ENCODE results near the gene BNIP5.
A peak's percentile ranks its signal among the peaks of the same experiment; 100 is the strongest.

Gene BNIP5

DNA sequence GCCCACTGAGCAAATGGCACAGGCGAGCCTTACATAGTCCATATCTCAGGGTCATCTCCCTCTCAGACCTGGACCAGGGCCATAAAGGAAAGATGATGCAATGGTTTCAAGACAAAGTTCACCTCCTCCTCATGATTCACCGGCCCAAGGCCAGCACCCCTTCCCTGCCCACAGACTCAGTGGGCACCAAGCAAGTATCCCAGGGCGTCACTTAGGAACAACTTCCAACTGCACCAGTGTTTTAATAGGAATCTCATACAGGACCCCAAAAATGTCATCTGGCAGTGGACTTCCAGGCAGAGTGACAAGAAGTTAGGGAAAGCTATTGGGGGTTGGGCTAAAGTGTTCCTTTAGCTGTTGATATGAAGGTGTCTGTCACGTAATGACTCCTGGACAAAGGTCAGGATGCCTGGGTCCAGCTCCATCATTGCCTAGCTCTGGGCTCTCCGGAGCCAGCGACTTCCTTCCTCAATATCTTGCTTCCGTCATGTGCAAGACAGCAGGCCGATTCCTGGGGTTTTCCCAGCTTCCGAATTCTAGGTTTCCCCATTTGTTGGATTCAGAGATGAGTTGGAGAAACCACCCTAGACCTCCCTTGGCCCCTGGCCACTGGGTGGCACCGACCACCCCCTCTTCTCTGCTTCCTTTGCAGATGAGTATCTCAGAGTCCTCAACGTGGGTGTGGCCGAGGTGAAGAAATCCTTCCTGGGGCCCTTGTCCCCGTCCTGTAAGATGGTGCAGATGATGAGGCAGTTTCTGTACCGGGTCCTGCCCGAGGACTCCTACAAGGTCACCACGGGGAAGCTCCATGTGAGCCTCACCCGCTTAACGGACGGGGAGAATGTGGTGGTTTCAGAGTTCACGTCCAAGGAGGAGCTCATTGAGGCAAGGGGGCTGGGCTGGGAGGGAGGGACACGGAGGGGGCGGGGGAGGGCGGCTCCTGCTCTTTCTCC is 45.7 kb downstream of the BNIP5 start:
- DNase-seq: peak; percentile 19

DNA sequence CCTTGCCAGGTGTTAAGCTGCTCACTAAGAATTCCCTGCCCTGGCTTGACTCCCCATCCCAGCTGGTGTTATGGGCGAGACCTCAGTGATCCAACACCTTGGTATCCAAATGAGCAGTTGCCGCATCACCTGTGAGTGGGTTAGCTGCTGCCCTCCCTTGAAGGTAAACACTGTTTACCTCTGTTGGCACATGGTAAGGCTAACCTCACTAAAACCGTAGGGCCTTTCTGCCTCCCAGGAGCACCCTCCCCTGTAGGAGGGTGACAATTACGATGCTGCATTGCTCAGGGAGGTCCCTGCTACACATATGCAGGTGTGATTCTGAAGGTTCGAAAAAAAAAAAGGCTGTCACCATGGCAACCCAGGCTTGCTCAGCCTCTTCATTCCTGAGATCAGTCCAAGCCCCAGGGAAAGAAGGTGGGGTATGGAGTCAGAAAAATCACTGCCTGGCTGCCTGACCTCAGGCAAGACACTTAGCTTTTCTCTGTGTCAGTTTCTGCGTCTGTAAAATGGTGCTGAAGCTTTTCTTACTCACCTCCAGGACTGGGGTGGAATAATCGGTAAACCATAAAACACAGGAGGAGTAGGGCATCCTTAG is 47.3 kb downstream of the BNIP5 start:
- DNase-seq: no peak

GRCh38 chr6:36286858-36287257 is 49.8 kb downstream of the BNIP5 start:
- no peak for DNase-seq

GRCh38 chr6:36285797-36286196 is 50.9 kb downstream of the BNIP5 start:
- DNase-seq: no peak

- no peak for DNase-seq
These were observed 51.5 kb downstream of the BNIP5 start for GRCh38 chr6:36285187-36285671.

- no peak for DNase-seq
These were observed 52.3 kb downstream of the BNIP5 start for GRCh38 chr6:36284359-36284758.

DNA sequence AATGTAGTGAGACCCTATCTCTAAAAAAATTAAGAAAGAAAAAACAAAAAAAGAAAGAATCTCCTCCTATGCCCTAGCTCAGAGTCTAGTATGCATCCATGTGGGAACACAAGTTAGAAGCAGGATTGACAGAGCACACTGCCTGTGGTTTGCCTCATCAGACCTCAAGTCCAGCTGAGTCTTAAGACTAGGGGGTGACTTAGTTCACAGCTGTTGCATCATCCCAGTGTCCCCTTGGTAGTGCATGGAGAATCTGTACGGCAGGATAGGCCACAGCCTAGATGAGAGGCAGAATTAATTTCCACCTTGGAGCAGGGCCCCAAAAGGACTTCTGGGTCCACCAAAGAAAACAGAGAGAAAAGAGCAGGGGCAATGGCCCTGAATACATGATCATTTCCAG is 53.1 kb downstream of the BNIP5 start:
- no peak for DNase-seq

GRCh38 chr6:36280983-36281382 is 55.7 kb downstream of the BNIP5 start:
- no peak for DNase-seq

GRCh38 chr6:36280467-36280866 is 56.2 kb downstream of the BNIP5 start:
- no peak for DNase-seq

- DNase-seq: no peak
These were observed 58.7 kb downstream of the BNIP5 start for GRCh38 chr6:36277946-36278470.

GRCh38 chr6:36276581-36277536 is 59.8 kb downstream of the BNIP5 start:
- DNase-seq: no peak

DNA sequence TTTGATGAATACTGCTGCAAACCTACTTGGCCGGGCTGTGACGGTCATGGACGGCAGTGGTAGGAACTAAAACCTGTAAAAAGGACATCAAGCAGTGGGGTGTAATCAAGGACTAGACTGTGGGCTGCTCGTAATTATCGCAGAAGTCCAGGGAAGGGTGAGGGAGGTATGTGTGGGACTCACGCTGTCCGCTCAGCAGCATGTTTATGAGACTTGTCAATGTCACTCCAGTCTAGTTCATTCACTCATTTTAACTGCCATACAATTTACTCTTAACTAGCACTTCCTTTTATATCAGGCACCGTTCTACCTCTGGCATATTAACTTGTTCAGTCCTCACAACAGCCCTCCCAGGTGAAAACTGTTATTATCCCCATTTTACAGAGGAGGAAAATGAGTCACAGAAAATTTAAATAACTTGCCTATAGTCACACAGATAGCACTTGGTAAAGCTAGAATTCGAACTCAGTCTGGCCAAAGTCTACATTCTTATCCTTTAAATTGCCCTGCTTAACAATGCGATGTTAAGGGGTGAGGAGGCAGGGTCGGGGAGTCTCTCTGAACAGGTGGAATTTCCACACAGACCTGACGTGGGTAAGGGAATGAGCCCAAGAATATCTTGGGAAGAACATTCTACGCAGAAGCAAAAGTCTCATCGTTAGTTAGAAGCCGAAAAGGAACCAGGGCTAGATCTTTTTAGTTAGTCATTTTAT is 62.7 kb downstream of the BNIP5 start:
- no peak for DNase-seq

- DNase-seq: no peak
These were observed 63.6 kb downstream of the BNIP5 start for GRCh38 chr6:36273067-36273466.

DNA sequence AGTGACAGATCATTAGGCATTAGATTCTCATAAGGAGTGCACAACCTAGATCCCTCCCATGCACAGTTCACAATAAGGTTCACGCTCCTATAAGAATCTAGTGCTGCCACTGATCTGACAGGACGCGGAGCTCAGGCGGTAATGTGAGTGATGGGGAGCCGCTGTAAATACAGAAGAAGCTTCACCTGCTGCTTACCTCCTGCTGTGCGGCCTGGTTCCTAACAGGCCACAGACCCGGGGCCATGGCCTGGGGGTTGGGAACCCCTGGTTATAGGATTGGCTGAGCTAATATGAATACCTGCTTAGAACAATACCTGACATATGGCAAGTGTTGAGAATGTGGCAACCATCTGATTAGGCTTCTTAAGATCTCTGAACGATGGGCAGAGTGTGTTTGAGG is 64.5 kb downstream of the BNIP5 start:
- no peak for DNase-seq

GRCh38 chr6:36269834-36270705 is 66.6 kb downstream of the BNIP5 start, which contains the start of gene PNPLA1:
PNPLA1 (plus strand) TSS chr6:36270060; CDS start chr6:36270460, 400 bp downstream.
- no peak for DNase-seq

GRCh38 chr6:36268478-36269275 is 68.0 kb downstream of the BNIP5 start:
- DNase-seq: no peak

GRCh38 chr6:36267731-36268477 is 68.8 kb downstream of the BNIP5 start:
- no peak for DNase-seq

DNA sequence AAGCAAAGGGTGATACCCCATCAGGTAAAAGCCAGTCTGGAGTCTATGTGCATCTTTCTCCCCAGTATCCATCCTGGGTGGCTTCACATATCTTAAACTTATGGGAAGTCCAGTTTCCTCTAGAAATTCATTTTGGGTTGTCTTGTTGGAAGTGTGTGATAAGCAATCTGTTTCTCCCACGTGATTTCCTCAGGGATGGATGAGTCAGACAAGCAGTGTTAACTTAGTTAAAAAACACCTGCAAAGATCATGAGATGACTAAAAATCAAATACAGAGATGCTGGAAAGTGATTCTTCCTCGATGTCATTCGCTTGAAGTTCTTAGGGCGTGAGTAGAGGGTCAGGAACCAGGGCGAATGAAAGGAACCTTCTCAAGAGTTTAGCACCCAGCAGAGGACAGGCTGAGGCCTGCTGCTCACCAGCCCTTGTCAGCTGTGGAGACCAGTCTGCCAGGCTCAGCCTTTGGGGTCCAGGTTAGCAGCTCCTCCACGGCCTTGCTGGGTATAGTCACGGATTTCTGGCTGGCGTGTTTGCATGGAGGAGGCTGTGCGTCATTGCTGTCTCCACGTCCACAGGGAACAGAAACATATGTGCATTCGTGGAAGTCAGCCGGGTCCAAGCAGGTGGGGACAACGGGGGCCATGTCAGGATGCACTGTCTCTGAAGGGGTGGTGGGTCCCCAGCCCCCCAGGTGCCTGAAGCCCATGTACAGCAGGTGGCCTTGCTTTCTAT is 69.6 kb downstream of the BNIP5 start:
- no peak for DNase-seq

Measured in CD4-positive, alpha-beta T cell treated with Interleukin-10 for 1 hour (primary cell).